NCI-H1417 treated with DMSO at 0.1 percent for 48 hours (cell line): ENCODE results near the gene HPS3.
"Not testable (repeated sequence)": the region's sequence is repeated elsewhere in the genome, so short reads cannot be mapped to it uniquely, and the experiment has no call there.

Source experiments
- DNase-seq: peaks from one replicate; lab custom pipeline; 2025; lab: John Stamatoyannopoulos, UW

The HPS3 gene

DNA sequence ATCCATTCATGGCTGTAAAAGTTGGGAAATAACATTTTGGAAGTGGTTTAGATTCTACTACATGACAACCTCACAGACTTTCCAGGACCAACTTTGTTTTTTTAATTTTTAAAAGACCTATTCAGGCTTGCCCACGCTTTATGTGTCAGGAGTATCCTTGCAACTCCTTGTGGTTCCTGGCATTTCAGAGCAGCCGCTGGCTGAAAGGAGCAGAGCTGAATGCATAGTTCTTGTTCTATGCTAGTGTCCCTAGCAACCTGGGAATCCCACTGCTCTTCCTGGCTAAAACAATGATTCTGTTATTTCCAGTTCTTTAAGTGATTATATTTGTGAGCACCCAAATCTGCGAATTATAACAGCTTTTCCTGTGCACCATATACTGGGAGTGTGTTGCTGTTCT is 57.3 kb downstream of the HPS3 start:
- no peak for DNase-seq

DNA sequence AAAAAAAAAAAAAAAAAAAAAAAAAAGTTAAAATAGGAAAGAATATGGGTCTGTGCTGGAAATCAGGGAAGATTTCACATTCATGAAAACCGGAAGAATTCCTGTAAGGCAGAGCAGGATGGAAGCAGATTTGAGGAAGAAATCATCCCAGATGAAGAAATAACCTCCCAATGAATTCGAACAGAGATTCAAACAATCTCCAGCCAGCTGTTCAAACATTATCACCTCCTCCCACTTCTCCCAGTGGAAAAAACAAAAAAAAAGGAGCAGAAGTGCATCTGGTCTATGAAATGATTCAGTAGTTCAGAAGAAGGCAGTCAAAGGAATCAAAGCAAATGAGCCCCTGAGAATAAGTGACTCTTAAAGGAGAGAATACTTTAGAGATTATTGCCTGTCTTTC is 59.1 kb downstream of the HPS3 start:
- DNase-seq: no peak

DNA sequence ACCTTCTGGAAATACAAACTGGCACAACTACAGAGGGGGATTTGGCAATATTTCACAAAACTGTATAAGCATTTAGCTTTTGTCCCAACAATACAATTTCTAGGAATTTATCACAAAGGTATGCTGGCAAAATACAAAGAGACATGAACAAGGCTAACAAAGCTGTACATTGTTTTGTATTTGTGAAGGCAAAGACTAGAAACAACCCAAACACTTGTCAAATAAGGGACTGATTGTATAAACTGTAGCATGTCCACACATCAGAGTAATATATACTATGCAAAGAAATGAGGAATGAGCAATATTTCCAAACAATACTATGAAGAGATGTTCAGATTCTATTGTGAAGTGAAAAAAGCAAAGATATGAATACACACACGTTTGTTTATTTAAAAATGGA is 65.8 kb downstream of the HPS3 start:
- DNase-seq: no peak

DNA sequence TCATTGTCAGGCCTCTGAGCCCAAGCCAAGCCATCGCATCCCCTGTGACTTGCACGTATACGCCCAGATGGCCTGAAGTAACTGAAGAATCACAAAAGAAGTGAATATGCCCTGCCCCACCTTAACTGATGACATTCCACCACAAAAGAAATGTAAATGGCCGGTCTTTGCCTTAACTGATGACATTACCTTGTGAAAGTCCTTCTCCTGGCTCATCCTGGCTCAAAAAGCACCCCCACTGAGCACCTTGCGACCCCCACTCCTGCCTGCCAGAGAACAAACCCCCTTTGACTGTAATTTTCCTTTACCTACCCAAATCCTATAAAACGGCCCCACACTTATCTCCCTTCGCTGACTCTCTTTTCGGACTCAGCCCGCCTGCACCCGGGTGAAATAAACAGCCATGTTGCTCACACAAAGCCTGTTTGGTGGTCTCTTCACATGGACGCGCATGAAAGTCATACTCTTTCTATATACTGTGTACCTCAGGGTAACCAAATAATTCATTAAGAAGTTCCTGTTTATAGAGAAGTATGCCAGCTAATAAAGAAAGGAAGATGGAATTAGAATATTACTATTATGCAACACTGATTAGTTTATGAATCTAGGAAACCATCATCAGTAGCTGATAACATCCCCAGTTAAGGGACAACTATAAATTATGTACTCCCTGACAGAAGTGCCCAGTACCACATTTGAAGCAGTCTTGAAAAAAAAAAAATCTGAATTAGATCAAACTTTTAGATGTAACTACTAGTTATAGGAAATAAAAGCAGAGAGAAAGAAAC is 67.6 kb downstream of the HPS3 start:
- not testable (repeated sequence) for DNase-seq

DNA sequence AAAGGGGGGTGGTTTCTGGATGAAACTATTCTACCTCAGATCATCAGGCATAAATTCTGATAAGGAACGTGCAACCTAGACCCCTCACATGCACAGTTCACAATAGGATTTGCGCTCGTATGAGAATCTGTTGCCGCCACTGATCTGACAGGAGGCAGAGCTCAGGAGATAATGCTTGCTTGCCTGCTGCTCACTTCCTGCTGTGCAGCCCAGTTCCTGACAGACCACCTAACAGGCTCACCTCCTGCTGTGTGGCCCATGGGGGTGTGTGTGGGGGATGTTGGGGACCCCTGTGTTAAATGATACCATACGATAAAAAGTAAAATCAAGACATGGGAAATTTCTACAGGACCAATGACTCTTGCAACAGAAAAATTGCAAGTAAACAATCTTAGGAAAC is 68.2 kb downstream of the HPS3 start:
- no peak for DNase-seq

DNA sequence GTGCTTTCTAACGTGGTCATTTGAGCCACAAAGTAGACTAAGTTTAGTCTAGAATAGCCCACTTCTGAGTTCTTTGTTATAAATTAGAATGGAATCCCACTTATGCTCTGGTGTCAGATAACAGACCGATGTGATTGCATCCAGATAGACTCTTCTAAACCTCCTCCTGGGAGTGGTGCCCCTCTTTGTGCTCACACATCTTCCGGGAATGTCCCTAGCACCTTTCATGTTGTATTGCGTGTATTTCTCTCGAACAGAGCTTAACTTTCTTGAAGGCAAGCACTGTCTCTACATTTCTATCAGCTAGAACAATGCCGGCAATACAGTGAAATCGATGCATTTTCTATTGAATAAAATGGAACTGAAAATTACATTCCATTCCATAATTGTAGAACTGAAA is 69.2 kb downstream of the HPS3 start:
- DNase-seq: no peak

DNA sequence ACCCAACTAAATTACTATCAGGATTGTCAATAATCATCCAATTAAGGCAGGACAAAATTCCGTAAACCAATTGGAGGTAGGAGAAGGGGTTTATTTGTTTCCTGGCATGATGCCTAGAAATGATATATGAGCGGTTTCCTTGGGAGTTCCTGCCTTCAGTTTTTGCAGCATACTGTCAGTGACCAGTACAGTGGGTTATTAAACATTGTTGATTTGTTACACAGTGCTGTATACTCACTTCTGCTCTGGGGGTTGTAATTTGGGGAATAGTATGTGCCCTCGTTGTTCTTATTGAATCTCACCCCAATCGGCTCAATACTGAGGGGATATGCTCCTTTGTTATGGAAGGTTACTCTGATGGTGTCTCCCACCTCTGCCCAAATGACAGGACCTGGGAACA is 70.0 kb downstream of the HPS3 start:
- peak; percentile 51 for DNase-seq

DNA sequence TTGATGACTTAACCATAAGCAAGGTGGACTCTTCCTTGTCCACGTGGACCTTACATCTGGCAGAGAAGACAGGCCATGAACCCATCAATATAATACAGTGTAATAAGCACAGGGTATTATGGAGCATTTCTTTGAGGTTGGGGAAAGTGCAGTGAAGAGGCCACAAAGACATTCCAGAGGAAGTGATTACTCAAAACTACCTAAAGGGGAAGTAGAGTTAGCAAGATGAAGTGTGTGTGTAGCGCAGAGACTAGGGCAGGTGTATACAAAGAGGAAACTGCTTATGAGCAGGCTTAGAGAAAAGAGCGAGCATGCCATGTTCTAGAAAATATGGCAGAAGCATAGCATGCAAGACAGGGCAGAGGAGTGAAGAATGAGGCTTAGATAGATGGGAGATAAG is 74.3 kb downstream of the HPS3 start:
- DNase-seq: no peak

DNA sequence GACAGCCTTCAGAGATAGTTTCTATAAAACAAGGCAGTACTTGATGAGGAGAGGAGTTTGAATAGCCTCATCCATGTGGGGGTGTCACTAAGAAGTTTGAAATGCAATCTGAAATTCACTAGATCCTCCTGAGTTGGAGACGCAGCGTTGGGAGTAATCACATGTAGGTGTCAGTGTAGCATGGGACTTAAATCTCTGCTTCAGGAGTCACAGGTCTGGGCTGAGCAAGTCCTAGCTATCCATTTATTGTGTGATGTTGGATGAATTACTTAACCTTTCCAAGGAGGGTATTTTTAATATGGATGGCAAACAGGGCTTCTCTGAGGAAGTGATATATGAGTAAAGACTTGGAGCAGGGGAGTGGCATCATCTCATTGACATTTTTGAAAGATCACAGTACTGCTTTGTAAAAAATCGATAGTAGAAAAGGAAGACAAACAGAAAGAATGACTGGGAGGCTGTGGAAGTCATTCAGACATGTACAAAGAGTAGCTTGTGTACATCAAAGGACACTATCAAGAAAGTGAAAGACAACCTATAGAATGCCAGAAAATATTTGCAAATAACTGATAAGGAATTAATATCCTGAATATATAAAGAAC is 75.1 kb downstream of the HPS3 start:
- no peak for DNase-seq

DNA sequence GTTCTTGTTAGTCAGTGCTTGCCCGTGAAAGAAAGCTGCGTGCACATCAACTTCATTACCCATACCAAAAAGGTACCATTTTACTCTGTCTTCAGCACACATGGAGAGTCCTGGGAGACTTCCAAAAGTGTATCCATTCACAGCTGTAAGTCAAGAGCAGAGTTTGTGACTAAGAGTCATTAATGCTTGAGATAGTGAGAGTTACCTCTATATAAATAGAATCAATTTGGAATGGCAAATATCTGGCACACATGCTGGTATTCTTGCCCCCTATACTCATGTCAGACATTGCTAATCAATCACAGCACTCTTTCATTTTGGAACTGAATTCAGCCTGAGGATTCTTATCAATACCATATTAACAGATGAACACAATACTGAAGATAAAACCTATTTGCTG is 78.0 kb downstream of the HPS3 start:
- no peak for DNase-seq

DNA sequence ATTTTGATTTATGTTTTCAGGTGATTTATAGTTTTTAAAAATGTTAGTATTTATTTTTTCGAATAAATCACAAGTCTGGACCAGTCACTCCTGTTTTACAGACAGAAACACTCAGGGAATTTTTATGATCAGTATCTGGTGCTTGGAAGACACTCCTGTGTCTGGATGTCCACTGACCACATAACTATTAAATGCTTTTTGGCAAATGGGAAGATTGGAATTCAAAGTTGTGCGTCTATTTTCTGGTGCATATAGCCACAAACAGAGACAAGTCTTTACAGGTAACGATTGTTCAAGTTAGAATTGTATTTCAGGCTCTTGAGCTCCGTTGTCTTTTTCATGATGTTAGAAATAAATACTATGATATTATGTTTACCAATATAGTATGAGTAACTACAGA is 80.0 kb downstream of the HPS3 start:
- no peak for DNase-seq

DNA sequence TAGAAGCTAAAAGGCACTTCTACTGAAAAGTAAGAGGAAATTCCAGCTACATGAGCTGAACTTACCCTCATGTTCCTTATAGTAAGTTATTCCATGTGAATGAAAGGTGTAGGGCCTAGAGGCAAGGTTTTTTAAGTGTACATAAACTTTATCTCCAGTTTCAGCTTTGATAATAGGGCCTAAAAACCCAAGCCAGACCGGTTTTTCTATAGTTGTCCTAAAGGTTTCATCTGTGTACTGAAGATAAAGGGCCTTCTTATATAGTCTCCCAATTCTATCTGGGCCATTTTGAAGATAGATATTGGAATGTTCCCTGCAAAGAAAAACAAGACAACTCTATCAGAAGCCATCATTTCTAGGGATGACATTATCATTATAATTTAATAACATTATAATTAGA is 82.9 kb downstream of the HPS3 start:
- no peak for DNase-seq

DNA sequence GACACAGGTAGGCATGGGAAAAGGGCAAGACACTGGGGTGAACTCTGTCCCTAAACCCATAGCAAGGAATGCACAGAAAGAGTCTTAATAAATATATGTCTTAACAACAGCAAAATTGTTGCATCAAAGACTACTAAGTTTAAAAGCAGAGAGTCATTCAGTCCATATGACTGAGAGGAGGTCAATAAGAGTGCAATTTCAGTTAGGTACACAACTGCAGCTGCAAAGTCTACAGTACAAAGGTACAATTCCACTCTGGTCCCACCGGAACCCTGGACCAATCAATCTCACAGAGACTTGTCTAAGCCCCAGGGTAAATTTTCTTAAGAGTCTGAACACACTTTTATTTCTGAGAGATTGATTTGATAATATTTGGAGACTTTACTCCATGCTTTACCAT is 85.3 kb downstream of the HPS3 start:
- DNase-seq: no peak

DNA sequence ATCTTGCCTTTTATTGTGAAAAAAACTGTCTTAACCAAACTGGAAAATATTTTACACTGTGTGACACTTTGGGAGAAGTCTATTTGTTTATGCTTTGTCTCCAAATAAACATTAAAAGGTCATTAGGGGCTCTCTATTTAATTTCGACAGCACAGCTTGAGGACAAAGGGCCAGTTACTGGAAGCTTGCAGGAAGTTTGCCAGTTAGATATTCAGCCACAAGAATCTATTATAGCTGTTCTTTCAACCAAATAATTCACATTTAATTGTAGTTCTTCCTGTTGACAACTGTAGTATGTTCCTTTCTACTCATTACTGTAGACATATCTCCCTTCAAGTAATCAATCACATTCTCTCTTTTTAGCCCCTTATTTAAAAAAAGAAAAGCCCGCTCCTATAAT is 86.1 kb downstream of the HPS3 start:
- peak; percentile 24 for DNase-seq

DNA sequence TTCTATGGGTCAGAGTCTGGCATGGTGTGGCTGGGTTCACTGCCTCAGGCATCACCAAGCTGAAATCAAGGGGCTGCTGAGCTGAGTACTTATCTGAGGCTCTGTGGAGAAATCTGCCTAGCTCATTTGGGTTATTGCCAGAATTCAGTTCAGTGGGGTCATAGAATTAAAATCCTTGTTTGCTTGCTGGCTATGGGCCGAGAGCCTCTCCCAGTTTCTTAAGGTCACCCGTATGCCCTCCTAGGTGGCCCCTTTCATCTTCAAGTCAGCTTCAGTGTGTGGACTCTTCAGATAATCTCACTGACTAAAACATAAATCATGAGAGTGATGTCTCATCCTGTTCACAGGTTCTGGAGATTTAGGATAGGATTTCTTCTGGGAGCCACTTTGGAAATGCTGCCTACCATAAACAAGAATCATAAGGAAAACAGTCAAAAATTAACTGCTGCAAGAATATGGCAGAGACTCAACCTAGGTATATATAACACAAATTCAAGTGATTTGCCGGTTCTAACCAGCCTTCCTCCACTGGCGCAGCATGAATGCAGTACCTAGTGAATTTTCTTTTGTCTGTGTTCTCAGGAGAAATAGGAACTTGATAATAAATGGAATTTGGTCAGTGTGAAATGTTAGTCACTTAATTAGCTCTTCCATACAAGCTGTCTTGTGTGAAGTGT is 86.9 kb downstream of the HPS3 start:
- no peak for DNase-seq

DNA sequence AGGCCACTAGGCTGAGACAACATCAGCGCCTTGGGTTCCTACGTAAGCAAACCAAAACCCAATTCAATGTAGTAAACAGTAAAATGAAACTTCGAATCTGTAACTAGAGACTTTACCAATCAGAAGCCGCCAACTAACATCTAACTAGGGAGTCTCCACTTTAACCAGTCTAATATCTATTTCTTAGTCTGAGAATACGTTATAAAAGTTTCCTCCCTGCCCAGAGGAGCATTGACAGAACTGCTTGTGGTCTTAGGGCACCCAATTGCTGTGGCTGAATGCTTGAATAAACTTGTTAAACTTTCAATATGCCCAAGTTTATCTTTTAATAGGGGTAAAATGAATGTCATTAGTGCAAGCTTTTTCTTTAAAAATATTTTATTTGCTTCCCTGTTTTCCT is 87.9 kb downstream of the HPS3 start:
- DNase-seq: no peak

DNA sequence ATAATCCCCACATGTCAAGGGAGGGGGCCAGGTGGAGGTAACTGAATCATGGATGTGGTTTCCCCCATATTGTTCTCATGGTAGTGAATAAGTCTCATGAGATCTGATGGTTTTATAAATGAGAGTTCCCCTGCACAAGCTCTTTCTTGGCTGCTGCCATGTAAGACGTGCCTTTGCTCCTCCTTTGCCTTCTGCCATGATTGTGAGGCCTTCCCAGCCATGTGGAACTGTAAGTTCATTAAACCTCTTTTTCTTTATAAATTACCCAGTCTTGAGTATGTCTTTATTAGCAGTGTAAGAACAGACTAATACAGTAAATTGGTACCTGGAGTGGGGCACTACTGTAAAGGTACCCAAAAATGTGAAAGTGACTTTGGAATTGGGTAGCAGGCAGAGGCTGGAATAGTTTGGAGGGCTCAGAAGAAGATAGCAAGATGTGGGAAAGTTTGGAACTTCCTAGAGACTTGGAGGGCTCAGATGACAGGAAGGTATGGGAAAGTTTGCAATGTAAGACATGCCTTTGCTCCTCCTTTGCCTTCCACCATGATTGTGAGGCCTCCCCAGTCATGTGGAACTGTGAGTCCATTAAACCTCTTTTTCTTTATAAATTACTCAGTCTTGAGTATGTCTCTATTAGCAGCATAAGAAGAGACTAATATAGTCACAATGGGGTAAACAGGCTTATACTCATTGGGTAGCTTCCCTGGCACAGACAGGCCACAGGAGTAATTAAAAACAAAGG is 90.1 kb downstream of the HPS3 start:
- DNase-seq: not testable (repeated sequence)

DNA sequence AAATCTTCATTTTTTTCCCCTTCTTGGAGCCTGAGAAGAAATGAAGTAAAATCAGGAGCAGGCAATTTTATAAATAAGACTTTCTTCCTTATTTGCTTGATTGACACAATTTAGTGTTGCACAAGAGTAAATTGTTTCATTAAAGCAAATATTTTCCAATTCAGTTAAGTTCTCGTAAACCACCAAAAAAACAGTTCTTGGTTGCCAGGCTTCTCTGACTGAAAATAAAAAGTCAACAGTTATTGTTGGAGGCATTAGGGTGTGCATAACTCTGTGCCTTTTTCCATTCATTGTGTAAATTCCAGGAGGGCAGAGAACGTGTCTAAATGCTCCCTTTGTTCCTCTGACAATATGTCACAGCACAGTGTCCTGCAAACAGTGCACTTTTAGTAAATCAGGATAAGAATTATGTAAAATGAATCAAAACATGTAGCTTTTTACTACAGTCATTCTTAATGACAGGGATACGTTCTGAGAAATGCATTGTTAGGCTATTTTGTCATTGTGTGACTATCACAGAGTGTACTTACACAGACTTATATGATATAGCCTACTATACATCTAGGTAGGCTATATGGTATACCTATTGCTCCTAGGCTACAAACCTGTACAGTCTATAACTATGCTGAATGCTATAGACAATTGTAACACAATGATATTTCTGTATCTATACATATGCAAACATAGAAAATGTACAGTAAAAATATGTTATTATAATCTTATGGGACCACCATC is 92.5 kb downstream of the HPS3 start, which contains the start of gene CP:
Gene CP (minus strand): TSS at position 47 of the 735 bp plus-strand sequence. CDS start 37 bp downstream, at position 10.
- no peak for DNase-seq
